OCI-LY3 (cell line): ENCODE data around the gene SYT2.

Experiments used
- H2AFZ ChIP-seq: fragments of 200-600, 300-600 bp; shearing (Covaris generic); 2 replicates; pipeline ENCODE4 v1.6.0; 2014; ENCODE audit warnings: antibody characterized with exemption, low read depth, low read length
- H3K27ac ChIP-seq: fragments of 200-600, 300-600 bp; sonication (generic); 2 replicates; pipeline ENCODE4 v1.5.1; 2014; ENCODE audit warnings: mild to moderate bottlenecking, low read length, moderate library complexity, mixed read lengths
- H3K27me3 ChIP-seq: fragments of 200-600, 300-600 bp; sonication (generic); 2 replicates; pipeline ENCODE4 v1.6.1; 2014; ENCODE audit warnings: low read depth, low read length, mixed read lengths
- H3K36me3 ChIP-seq: fragments of 200-600, 300-600 bp; sonication (generic); replicated peaks from 2 replicates; pipeline ENCODE3; 2014; ENCODE audit warnings: low read depth, low read length, mixed read lengths
- H3K4me1 ChIP-seq: fragments of 300-600, 200-600 bp; sonication (generic); 2 replicates; pipeline ENCODE4 v1.6.1; 2014; ENCODE audit warnings: low read length, mixed read lengths
- H3K4me2 ChIP-seq: fragments of 200-600, 300-600 bp; sonication (generic); 2 replicates; pipeline ENCODE4 v1.6.1; 2014; ENCODE audit warnings: low read length, mixed read lengths
- H3K4me3 ChIP-seq: fragments of 300-600, 200-600 bp; sonication (generic); 2 replicates; pipeline ENCODE4 v1.5.1; 2014; ENCODE audit warnings: antibody characterized with exemption, mild to moderate bottlenecking, low read length, moderate library complexity
- H3K79me2 ChIP-seq: fragments of 300-600, 200-600 bp; shearing (Covaris generic); 2 replicates; pipeline ENCODE4 v1.6.1; 2014; ENCODE audit warnings: mild to moderate bottlenecking, low read length, mixed read lengths
- H3K9ac ChIP-seq: fragments of 300-600, 200-600 bp; shearing (Covaris generic); 2 replicates; pipeline ENCODE4 v1.6.0; 2014; ENCODE audit warnings: mild to moderate bottlenecking, low read length, moderate library complexity
- H3K9me3 ChIP-seq: fragments of 200-600, 300-600 bp; shearing (Covaris generic); 2 replicates; pipeline ENCODE4 v1.6.1; 2014; ENCODE audit warnings: low read length, mixed read lengths; ENCODE audit not compliant: insufficient read depth
- H4K20me1 ChIP-seq: fragments of 200-600, 300-600 bp; sonication (generic); 2 replicates; pipeline ENCODE4 v1.6.1; 2016; ENCODE audit warnings: low read length, mixed read lengths; ENCODE audit not compliant: insufficient read depth
- EZH2phosphoT487 ChIP-seq: fragments of 200-600 bp; shearing (Covaris generic); IDR thresholded peaks from 2 replicates; pipeline ENCODE4 v1.6.1; 2018; ENCODE audit warnings: antibody characterized with exemption, mixed run types, low read depth
- TF ChIP-seq, protein P1 (sequence below): fragments of 200-600, 300-600 bp; sonication (generic); IDR thresholded peaks from 2 replicates; pipeline ENCODE4 v1.5.1; 2014; ENCODE audit warnings: antibody characterized with exemption, low read length, low read depth

Gene SYT2

DNA sequence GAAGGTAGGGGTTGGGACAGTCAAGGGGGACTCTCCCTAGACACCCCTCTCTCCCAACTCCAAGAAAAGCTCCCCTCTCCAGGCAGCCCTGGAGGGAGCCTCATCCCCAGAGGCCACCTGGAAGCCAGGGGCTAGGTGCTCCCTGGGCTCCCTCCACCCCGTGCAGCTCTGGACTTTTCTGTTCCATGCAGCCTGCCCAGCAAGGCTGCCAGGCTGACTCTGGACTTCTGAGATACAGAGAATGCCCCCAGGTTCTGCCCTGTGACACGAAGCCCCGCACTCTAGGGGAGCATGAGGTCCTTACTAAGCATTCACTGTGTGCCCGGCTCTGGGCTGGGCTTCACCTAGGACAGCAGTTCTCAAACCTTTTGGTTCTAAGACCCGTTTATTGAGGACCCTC is 10.2 kb downstream of the SYT2 start:
- H2AFZ ChIP-seq, result no peak overlapping the region
- H3K9me3 ChIP-seq, result no peaks in the 10 kb centered on the region
- H3K79me2 ChIP-seq, result no peaks in the 10 kb centered on the region
- H3K9ac ChIP-seq, result no peak overlapping the region
- H3K27me3 ChIP-seq, result peaks cover 79% of the 10 kb centered on the region
- H4K20me1 ChIP-seq, result peaks cover 13% of the 10 kb centered on the region; the same call in 1 of the 2 replicates
- H3K4me1 ChIP-seq, result no peaks in the 10 kb centered on the region
- H3K27ac ChIP-seq, result no peak overlapping the region
- no peak overlapping the region for H3K4me2 ChIP-seq
- H3K4me3 ChIP-seq, result no peak overlapping the region
- H3K36me3 ChIP-seq, result no peaks in the 10 kb centered on the region
- TF ChIP-seq, protein P1, sequence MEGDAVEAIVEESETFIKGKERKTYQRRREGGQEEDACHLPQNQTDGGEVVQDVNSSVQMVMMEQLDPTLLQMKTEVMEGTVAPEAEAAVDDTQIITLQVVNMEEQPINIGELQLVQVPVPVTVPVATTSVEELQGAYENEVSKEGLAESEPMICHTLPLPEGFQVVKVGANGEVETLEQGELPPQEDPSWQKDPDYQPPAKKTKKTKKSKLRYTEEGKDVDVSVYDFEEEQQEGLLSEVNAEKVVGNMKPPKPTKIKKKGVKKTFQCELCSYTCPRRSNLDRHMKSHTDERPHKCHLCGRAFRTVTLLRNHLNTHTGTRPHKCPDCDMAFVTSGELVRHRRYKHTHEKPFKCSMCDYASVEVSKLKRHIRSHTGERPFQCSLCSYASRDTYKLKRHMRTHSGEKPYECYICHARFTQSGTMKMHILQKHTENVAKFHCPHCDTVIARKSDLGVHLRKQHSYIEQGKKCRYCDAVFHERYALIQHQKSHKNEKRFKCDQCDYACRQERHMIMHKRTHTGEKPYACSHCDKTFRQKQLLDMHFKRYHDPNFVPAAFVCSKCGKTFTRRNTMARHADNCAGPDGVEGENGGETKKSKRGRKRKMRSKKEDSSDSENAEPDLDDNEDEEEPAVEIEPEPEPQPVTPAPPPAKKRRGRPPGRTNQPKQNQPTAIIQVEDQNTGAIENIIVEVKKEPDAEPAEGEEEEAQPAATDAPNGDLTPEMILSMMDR, result no peak
- TF ChIP-seq EZH2phosphoT487, result no peak

DNA sequence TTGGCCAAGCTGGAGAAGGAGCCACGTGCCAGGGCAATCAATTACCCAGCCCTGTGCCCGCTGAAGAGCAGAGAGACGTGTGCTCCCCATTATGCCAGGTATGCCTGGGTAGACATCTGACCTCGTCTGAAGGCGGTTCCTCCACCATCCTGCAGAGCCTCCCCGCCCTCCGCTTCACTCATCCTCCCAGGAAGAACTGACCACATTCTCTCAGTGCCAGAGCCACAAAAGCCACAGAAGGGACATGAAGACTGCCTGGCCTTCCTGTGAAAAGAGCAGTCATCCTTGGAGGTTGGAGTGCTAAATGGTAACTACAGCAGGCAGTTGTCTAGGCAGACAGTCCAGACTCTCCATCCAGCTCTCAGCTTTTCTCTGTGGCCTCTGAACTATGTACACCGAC is 12.0 kb downstream of the SYT2 start:
- peaks cover 76% of the 10 kb centered on the region for H3K27me3 ChIP-seq
- peaks cover 19% of the 10 kb centered on the region for H4K20me1 ChIP-seq
- H2AFZ ChIP-seq, result no peak overlapping the region
- no peaks in the 10 kb centered on the region for H3K79me2 ChIP-seq
- H3K4me2 ChIP-seq, result no peak overlapping the region
- H3K9me3 ChIP-seq, result no peaks in the 10 kb centered on the region
- no peaks in the 10 kb centered on the region for H3K36me3 ChIP-seq
- H3K4me3 ChIP-seq, result no peak overlapping the region
- H3K4me1 ChIP-seq, result no peaks in the 10 kb centered on the region
- no peak overlapping the region for H3K27ac ChIP-seq
- no peak for TF ChIP-seq EZH2phosphoT487
- TF ChIP-seq, protein P1, result no peak
- no peak overlapping the region for H3K9ac ChIP-seq

DNA sequence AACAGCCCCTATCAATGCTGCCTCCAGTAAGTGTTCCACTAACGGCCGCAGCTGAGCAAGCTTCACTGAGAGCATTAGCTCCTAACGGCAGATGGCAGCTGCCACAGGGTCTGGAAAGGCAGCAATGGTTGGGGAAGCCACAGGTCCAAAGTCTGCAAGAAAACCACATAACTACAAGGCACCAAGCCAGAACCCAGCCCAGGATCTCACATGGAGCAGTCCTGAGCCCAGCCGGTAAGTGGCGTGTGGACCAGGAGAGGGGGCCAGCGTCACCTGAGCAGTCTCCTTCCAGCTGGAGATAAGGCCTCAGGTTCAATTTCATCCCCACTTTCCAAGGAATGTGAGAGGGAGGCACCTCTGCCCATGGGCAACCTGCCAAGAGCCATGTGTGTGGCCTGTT is 13.2 kb downstream of the SYT2 start:
- H4K20me1 ChIP-seq, result peaks cover 26% of the 10 kb centered on the region
- H3K36me3 ChIP-seq, result no peaks in the 10 kb centered on the region
- H3K79me2 ChIP-seq, result no peaks in the 10 kb centered on the region
- H3K4me3 ChIP-seq, result no peak overlapping the region
- no peak overlapping the region for H3K4me2 ChIP-seq
- no peak overlapping the region for H2AFZ ChIP-seq
- no peaks in the 10 kb centered on the region for H3K9me3 ChIP-seq
- no peak for TF ChIP-seq EZH2phosphoT487
- TF ChIP-seq, protein P1, result no peak
- H3K4me1 ChIP-seq, result no peaks in the 10 kb centered on the region
- no peak overlapping the region for H3K9ac ChIP-seq
- H3K27me3 ChIP-seq, result peaks cover 72% of the 10 kb centered on the region
- no peak overlapping the region for H3K27ac ChIP-seq

DNA sequence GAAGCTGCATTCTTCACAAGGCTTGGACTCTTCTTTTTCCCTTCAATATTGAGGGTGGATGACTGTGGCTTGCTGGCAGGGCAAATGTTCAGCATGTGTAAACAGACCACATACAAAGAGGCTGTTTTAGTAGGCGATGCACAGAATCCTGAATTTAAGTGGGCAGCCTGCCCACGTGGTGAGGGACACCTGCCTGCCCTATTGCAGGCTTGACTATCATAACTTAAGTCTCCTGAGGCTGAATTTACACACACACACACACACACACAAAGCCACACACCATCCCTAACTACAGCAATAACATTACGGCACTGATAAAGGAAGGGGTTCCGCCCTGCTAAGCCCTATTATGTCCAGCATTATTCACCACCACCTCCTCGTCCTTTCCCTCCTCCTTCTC is 15.9 kb downstream of the SYT2 start:
- H2AFZ ChIP-seq, result no peak overlapping the region
- H3K4me1 ChIP-seq, result no peaks in the 10 kb centered on the region
- H3K4me2 ChIP-seq, result no peak overlapping the region
- H3K79me2 ChIP-seq, result no peaks in the 10 kb centered on the region
- H3K4me3 ChIP-seq, result no peak overlapping the region
- peaks cover 66% of the 10 kb centered on the region for H3K27me3 ChIP-seq
- H4K20me1 ChIP-seq, result peaks cover 31% of the 10 kb centered on the region
- no peaks in the 10 kb centered on the region for H3K36me3 ChIP-seq
- no peak overlapping the region for H3K9ac ChIP-seq
- TF ChIP-seq, protein P1, result no peak
- TF ChIP-seq EZH2phosphoT487, result no peak
- H3K9me3 ChIP-seq, result no peaks in the 10 kb centered on the region
- no peak overlapping the region for H3K27ac ChIP-seq
